Posterior vena cava (tissue), 2 donors: ENCODE measurements around the gene ZNF595. TPM values are rescaled to one million over a fixed set of nuclear protein-coding genes. Genes with fewer than 3 reads are reported as not detected.
"Not testable (repeated sequence)": the region's sequence is repeated elsewhere in the genome, so short reads cannot be mapped to it uniquely, and the experiment has no call there.

Source experiments
- DNase-seq: peaks from one replicate; pipeline ENCODE4 v3.0.0-alpha.2; 2020; ENCODE audit warnings: low spot score
- intact Hi-C, 2 donors: fragments of 100-400 bp; cut with DNase I; formaldehyde crosslinking; loops; one replicate each; pipeline versions ENCODE4 v1.14.1 to v1.14.2; 2022 to 2023
- total RNA-seq, 2 donors: library from RNA; stranded (reverse); fragmentation: NEBNext Ultra II Directional; extraction: Animal tissue kit (Norgen Biotek cat#: 25700); gene quantifications; one replicate each; pipeline ENCODE4 v1.2.1, GENCODE V29; 2021
- donor health status: DM: yes; HTN: yes; CAD: no.
- donor health status: DM: yes; HTN: yes; CAD: no.

Gene ZNF595
- total RNA-seq, 2 donors from 2014 or later = 12.6 to 19.9 TPM

DNA sequence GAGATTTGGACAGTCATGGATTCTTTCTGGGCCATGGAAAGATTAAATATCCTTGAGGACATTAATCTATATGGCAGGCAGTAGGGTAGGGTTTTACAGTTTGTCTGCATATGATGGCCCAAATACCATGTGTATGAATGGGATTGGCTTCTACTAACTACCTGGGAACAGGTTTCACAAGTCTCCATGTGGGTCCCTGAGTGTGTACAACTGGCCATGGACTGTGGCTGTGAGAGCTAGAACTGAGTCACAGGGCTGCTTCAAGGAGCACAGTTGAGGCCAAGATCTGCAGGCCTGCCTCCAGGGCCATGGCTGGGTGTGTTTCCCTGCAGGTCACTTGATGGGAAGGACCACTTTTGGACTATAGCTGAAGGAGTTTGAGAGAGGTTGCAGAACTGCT lies 11.6 kb downstream of the ZNF595 start:
- intact Hi-C loops, DNase-seq: not testable (repeated sequence)

DNA sequence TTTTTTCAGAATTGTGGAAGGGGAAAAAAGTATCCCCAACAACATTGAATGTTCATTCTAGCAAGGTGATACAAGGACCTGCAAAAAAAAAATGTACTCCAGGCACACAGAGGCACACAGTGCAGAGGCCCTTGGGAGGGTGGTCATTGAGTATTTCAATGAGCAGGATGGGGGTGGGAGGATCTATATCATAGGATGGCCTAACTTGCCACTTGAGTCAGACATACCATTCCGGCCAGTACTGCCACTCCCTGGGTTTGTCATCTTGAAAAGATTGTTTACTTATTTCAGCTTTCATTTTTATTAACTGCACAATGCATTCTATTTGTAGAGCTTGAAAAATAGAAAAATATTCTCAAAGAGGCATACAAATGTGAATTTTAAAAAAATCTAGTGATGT lies 18.7 kb downstream of the ZNF595 start:
- intact Hi-C loops = no loop called here
- no peak for DNase-seq

DNA sequence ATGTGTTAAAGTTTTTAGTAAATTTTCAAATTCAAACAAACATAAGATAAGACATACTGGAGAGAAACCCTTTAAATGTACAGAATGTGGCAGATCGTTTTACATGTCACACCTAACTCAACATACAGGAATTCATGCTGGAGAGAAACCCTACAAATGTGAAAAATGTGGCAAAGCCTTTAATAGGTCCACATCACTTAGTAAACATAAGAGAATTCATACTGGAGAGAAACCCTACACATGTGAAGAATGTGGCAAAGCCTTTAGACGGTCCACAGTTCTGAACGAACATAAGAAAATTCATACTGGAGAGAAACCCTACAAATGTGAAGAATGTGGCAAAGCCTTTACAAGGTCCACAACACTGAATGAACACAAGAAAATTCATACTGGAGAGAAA lies 32.8 kb downstream of the ZNF595 start:
- DNase-seq = no peak
- intact Hi-C loops = no loop called here

DNA sequence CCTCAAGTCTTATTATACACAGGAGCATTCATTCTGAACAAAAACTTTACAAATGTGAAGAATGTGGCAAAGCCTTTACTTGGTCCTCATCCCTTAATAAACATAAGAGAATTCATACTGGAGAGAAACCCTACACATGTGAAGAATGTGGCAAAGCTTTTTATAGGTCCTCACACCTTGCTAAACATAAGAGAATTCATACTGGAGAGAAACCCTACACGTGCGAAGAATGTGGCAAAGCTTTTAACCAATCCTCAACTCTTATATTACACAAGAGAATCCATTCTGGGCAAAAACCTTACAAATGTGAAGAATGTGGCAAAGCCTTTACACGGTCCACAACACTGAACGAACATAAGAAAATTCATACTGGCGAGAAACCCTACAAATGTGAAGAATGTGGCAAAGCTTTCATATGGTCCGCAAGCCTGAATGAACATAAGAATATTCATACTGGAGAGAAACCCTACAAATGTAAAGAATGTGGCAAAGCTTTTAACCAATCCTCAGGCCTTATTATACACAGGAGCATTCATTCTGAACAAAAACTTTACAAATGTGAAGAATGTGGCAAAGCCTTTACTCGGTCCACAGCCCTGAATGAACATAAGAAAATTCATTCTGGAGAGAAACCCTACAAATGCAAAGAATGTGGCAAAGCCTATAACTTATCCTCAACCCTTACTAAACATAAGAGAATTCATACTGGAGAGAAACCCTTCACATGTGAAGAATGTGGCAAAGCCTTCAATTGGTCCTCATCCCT lies 33.6 kb downstream of the ZNF595 start:
- intact Hi-C loops, DNase-seq: not testable (repeated sequence)

DNA sequence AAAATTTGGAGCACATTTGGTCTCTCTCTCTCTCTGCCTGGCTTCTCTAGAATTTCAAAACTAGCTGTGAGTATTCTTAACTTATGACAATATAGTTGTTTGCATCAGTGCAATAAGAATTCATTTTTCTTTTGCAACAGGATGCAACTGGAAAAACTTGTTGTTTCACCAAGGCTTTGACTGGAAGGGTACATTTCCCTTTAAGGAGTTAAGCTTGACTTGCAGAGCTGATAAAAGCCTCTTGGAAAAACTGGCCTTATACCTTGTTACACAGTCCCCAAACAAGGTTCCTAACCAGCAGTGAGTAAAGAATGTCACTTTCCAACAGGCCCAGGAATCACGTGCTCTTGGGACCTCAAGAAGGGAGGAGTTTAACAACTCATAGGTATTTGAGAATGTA lies 45.3 kb downstream of the ZNF595 start:
- intact Hi-C loops = no loop called here
- DNase-seq = no peak

DNA sequence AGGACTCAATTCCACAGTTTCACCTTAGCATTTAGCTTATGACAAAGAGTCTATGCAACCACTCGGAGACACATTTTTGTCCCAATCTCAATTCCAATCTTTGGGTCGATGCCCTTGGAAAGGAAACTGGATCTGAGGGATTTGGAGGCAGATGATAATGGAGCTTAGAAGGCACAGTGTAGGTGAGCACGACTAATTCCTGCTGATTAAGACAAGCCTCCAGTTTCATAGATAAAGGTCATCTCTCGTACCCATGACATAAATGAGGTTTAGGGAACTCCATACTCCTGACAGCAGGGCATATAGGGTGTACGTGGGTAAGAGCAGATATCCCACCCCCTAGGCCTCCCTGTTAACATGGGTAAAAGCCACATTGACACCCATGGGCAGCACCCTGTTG lies 46.7 kb downstream of the ZNF595 start:
- no peak for DNase-seq
- intact Hi-C loops = no loop called here

DNA sequence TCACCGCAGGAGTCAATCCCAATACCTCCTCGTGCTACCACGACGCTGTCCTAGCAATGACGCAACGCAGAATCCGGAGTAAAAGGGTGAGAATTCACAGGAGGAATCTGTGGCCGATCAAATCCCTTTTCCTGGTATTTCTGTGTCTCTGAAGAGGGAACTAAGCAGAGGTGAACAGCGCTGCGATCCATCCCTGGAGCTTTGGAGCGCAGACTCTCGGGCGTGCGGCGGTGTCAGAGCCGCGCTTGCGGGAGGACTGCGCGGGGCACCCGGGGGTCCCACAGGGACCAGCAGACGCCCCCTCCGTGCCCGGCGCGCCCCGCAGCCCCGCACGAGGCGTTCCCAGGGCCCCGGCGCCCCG lies 53.9 kb downstream of the ZNF595 start:
- no peak for DNase-seq
- intact Hi-C loops = no loop called here

DNA sequence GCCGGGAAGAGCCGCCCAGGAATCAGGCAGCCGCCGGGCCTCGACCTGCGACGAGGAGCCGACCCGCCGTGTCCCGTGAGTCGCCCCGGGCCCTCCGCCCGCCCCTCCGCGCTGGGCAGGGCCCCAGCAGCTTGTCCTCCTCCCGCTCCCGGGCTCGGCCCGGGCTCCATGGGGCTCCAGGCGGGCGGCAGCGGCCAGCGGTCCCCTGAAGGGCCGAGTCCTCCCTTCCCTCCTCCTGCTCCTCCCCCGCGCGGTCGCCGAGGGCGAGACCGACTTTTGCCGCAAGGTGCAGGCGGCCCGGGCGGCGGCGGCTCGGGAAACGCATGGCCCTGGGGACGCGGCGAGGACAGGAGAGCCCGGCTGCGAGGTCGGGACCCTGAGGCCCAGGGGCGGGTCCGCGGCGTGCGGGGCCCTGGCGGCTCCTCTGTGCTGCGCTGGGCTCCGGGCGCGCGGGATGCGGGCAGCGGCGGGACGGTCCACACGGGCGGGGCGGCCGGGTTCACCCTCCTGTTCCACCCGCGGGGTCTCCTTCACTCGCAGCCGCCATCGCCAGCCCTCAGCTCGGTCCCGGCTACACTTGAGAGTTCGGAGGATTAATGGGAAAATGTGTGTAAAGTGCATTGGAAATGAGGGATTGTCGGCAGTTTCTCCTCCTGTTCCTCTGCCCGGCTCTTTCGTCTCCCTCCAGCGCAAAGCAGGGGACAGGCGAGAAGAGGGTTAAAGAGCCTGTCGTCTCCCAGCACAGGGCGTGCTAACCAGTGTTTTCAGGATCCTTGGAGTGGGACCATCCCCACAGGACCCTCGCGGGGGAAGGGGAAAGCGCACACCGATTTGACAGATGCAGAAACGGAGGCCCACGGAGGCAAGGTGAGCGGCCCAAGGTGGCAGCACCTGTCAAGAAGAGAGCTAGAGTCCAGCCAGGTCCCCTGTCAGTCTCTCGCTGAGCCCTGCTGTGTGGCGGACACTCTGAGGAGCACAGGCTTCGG lies 54.6 kb downstream of the ZNF595 start:
- intact Hi-C loops = no loop called here

DNA sequence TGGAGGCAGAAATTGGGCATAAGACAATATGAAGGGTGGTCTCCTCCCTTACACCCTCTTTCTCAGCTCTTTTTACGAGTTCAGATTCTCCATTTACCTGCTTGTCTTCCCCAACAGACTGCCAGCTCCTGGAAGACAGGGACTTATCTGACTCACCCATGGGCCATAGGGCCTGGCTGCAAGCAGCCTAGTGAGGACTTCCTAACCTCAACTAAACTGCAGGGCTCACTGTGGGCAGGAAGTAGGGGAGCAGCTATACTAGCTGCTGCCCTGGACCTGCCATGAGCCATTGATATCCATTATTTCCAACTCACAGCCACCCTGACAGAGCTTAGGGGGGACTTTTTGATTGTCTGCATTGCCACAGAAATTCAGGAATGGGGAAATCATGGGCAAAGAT lies 59.6 kb downstream of the ZNF595 start:
- DNase-seq = no peak
- intact Hi-C loops = no loop called here

More for the DNA sequence above, 54.6 kb downstream of the ZNF595 start:
- no peak for DNase-seq

DNA sequence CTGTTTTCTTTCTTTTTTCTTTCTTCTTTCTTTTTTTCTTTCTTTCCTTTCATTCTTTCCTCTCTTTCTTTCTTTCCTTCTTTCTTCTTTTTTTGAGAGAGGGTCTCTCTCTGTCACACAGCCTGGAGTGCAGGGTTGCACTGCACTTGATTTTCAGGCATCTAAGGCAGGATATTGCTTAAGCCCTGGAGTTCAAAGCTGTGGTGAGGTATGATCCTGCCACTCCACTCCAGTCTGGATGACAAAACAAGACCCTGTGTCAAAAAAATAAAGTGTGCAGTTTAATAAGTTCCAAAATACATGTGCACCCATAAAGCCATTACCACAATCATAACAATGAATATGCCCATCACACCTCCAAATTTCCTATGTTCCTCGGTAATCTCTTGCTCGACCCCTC lies 60.6 kb downstream of the ZNF595 start:
- DNase-seq = no peak
- intact Hi-C loops = no loop called here

DNA sequence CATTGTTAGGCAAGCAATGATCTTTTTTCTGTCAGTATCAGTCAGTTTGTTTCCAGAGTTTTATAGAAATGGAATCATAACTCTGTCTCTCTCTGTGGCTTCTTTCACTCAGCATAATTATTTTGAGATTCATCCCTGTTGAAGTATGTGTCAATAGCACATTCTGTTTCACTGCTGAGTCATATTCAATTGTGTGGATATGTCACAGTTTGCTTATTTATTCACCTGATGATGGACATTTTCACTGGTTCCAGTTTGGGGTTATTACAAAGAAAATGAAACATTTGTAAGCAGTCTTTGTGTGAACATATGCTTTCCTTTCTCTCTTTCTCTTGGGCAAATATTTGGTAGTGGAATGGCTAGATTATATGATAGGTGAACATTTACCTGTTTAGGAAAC lies 61.0 kb downstream of the ZNF595 start:
- intact Hi-C loops = no loop called here
- DNase-seq = no peak

DNA sequence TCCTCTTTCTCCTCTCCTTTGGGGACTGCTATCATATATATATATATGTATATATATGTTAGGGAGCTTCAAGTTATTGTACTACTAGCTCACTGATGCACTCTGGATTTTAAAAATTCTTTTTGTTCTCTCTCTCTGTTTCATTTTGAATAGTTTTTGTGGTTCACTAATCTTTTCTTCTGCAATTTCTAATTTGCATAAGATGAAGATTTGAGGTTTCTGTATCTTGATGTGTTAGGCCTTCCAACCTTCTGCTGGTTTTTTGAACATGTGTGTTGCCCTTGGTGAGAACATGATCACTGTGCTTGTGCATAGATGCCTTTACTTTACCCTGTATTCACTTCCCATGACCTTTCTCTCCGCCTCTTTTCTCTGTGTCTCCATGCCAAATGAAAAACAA lies 63.4 kb downstream of the ZNF595 start:
- DNase-seq = no peak
- intact Hi-C loops = no loop called here

DNA sequence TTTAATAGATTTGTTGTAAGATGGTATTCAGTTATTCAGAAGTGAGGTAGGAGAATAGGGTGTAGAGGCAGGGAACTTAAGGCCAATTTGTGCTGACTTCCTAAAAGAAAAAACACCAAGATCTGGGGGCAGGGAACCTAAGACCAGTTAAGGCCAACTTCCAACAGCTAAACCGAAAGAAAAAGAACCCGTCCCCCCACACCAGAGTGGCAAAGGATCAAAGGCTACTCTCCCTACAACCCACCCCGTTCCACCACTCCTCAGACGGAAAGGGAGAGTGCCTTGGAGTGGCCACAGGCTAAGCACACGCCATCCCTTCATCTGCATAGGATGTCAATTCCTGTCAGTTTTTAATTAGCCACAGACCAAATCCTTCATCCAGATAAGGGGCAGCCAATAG lies 67.5 kb downstream of the ZNF595 start:
- no peak for DNase-seq
- intact Hi-C loops = no loop called here

DNA sequence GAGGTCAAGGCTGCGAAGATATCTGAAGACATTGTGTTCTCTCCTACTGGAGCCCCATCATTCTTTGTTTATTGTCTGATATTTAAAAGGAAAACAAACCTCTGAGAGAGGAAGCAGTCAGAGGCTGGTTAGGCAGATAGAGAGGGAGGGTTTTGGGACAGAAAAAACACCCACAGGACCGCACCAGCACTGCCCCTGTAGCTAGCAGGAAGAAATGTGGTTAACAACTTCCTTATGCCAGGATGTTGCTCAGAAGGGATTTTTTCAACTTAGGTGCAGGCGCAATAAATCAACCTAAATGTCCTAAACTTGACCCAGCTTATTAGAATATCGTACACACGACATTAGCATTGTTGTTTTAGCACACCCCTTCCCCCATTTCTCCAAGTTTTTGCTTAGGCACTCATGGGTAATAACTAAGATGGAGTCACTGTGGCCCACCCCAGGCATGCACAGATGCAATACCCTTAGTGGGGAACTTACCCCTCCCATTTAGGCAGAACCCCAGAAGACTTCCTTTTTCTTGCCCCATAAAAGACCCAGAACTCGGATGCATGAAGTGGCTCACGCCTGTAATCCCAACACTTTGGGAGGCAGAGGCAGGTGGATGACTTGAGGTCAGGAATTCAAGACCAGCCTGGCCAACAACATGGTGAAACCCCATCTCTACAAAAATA lies 68.4 kb downstream of the ZNF595 start:
- intact Hi-C loops = no loop called here
- no peak for DNase-seq

DNA sequence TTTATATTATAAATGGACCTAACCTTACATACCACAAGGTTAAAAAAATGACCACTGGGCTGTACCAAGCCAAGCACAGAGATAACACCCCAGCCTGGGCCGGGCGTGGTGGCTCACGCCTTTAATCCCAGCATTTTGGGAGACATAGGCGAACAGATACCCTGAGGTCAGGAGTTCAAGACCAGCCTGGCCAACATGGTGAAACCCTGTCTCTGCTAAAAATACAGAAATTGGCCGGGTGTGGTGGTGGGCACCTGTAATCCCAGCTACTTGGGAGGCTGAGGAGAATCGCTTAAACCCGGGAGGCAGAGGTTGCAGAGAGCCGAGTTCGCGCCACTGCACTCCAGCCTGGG lies 70.8 kb downstream of the ZNF595 start:
- DNase-seq, intact Hi-C loops: not testable (repeated sequence)

DNA sequence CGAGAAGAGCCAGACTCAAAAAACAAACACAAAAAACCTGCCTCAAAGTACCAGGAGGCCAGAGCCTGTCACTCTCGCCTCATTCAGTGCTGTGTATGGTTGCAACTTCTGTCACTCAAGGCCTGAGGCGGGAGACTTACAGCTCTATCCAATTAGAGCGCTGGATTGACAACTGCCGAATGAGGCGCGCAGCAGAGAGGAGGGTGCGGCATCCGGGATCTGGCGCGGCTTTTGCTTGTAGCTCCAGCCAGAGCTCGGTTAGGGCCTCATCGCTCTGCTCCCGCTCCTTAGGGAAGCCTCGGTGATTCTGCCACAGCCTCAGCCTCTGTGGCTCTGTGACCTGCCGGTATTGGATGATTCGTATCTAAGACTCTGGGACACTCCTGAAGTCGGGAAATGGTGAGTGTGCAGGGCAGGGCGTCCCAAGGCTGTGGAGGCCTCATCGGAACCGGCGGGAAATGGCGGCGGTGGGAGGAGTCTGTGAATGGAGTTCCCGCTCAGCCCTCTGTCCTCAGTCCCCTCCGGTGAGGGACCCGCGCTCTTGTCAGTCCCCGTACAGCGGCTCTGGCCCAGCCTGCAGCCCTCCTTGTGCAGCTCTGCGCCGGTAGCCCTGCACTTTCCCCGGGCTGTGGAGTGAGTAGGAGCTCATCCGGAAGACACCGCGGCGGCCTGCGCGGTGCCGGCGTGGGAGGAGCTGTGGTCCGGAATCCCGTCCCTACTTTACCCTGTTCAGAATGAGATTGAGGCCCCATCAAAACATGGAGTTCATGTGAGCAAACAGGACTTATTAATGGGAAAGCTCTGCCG lies 71.4 kb downstream of the ZNF595 start, which contains the start of gene ZNF718:
TSS of gene ZNF718 (plus strand) at position 227 of the 807 bp plus-strand sequence. CDS start at position 397, 170 bp downstream.
- peak; percentile 97 for DNase-seq
- intact Hi-C loops = no loop called here

DNA sequence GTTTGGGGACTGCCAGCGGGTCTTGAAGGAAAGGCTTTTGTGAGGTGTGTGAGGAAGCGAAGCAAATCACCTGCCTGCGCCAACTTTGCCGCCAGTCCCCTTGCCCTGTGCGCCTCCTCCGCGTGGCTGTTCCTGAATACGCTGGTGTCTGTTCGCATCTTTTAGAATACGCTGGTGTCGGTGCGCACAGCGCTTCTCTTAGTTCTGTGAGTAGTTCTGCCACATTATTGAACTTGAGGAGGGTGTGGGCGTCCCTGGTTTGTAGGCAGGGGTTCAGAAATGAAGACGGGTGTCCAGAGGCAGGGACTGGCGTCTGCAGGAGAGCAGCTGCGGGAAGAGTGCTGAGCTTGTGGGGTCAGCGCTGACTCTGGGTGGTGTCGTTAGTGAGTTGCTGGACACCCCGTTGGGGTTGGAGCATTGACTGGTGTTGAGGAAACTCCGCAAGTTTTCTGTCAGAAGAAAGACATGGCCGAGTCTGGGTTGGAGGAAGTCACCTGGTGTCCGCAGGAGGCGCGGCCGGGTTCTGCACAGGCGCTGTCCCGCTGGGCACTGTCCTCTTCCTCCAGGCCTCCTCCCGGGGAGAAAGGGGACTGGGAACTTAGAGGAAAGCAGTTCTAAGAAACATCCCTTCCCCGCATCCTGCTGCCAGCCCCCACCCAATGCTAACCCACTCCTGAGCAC lies 72.1 kb downstream of the ZNF595 start:
- intact Hi-C loops = no loop called here
- DNase-seq = peak; percentile 84

DNA sequence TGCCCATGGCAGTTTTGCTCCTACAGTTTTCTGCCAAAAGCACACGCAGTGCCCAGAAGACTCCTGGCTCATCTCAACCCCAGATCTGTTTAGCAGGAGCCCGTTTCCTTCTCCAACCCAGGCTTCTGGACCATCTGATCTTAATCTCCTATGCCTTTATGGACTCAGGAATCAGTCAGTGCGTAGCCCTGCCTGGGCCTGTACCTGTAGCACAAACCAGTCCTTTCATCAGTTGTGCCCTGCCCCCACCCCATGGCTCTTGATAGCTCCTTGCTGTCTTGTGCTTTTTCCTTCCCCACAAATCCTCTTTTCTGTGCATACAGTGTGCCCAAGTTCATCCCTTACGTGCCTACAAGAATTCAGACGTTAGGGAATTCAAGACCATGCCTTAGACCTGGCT lies 72.7 kb downstream of the ZNF595 start:
- DNase-seq = no peak
- intact Hi-C loops = no loop called here

DNA sequence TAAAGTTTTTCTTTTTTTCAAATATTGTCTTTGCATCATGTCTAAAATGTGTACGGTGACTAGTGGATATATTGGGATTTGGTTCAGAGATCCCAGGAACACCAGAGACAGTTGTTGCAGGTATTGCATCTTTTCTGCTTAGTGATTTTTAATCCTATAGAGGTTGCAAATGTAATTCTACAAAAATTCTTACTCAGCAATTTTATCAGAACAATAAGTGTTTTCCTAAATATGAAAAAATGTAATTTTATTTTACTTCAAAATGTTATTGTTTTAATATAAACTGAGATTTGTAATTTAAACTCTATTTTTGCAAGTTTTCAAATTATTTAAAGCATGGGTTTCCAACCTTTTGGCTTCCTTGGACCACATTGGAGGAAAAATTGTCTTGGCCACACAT lies 79.4 kb downstream of the ZNF595 start:
- intact Hi-C loops = no loop called here
- no peak for DNase-seq
